HEK293 (cell line): ENCODE results near the gene SLC33A1.

Experiments used
- CTCF ChIA-PET: fragments of 350-600 bp; formaldehyde crosslinking; extraction: SDS; loops from one replicate; lab custom pipeline; 2021; ENCODE audit warnings: antibody characterized with exemption; lab: Yijun Ruan, JAX
- POLR2A ChIA-PET: fragments of 300-600 bp; formaldehyde crosslinking; extraction: SDS; loops from one replicate; lab custom pipeline; 2020; ENCODE audit warnings: antibody characterized with exemption, inconsistent platforms; lab: Yijun Ruan, JAX
- H3K27ac ChIP-seq: fragments of 200-500 bp; sonication (Bioruptor generic); 2 replicates; pipeline ENCODE4 v1.5.1; 2014; ENCODE audit warnings: low read depth, low read length, control low read depth, inconsistent platforms; ENCODE audit errors: extremely low read depth
- H3K36me3 ChIP-seq, 2 experiments: fragments of 200-500 bp in 1 of 2; sonication (Bioruptor generic) in 1 of 2; 1 replicate in 1 of 2; 2 replicates in 1 of 2; pipeline ENCODE4 v1.5.1; 2014 to 2017; ENCODE audit warnings: inconsistent platforms in 2 of 2, low read length in 2 of 2; ENCODE audit not compliant: control insufficient read depth in 2 of 2, insufficient read depth in 1 of 2
- H3K4me1 ChIP-seq: fragments of 200-500 bp; sonication (Bioruptor generic); 2 replicates; pipeline ENCODE4 v1.5.1; 2014; ENCODE audit warnings: mild to moderate bottlenecking, low read length, inconsistent platforms; ENCODE audit not compliant: control insufficient read depth, insufficient read depth
- H3K4me3 ChIP-seq: 2 replicates; pipeline ENCODE4 v1.5.1; 2011; ENCODE audit warnings: low read depth, mild to moderate bottlenecking, control low read depth, low read length, moderate library complexity
- H3K9me3 ChIP-seq: fragments of 200-500 bp; sonication (Bioruptor generic); 2 replicates; pipeline ENCODE4 v1.5.1; 2014; ENCODE audit warnings: low read depth, low read length, inconsistent platforms; ENCODE audit not compliant: control insufficient read depth, insufficient read depth
- GLIS2 ChIP-seq: fragments of 450-650 bp; formaldehyde crosslinking; IDR thresholded peaks from 2 replicates; pipeline ENCODE4 v1.5.1; 2016; ENCODE audit warnings: missing biosample characterization, missing genetic modification characterization
- HIC1 ChIP-seq: fragments of 450-650 bp; formaldehyde crosslinking; IDR thresholded peaks from 2 replicates; pipeline ENCODE4 v1.5.1; 2016; ENCODE audit warnings: missing biosample characterization, missing genetic modification characterization
- KLF17 ChIP-seq: fragments of 450-650 bp; formaldehyde crosslinking; IDR thresholded peaks from 2 replicates; pipeline ENCODE4 v1.5.1; 2016; ENCODE audit warnings: missing biosample characterization, missing genetic modification characterization
- KLF8 ChIP-seq: fragments of 450-650 bp; formaldehyde crosslinking; IDR thresholded peaks from 2 replicates; pipeline ENCODE4 v1.5.1; 2016; ENCODE audit warnings: missing biosample characterization, missing genetic modification characterization
- PRDM1 ChIP-seq: fragments of 450-650 bp; formaldehyde crosslinking; IDR thresholded peaks from 2 replicates; pipeline ENCODE4; 2016; ENCODE audit warnings: missing biosample characterization, missing genetic modification characterization
- REPIN1 ChIP-seq: fragments of 450-650 bp; formaldehyde crosslinking; IDR thresholded peaks from 2 replicates; pipeline ENCODE4 v1.5.1; 2017; ENCODE audit warnings: missing biosample characterization, missing genetic modification characterization, low read depth
- REST ChIP-seq: fragments of 450-650 bp; formaldehyde crosslinking; IDR thresholded peaks from 2 replicates; pipeline ENCODE4 v1.5.1; 2016; ENCODE audit warnings: missing biosample characterization, missing genetic modification characterization
- SCRT1 ChIP-seq: fragments of 450-650 bp; formaldehyde crosslinking; IDR thresholded peaks from 2 replicates; pipeline ENCODE4 v1.5.1; 2016; ENCODE audit warnings: missing biosample characterization, missing genetic modification characterization, borderline replicate concordance
- SP3 ChIP-seq: fragments of 450-650 bp; formaldehyde crosslinking; IDR thresholded peaks from 2 replicates; pipeline ENCODE4 v1.5.1; 2016; ENCODE audit warnings: missing biosample characterization, missing genetic modification characterization
- WT1 ChIP-seq: fragments of 450-650 bp; formaldehyde crosslinking; IDR thresholded peaks from 2 replicates; pipeline ENCODE4 v1.5.1; 2016; ENCODE audit warnings: missing biosample characterization, missing genetic modification characterization
- ZBTB26 ChIP-seq: fragments of 450-650 bp; formaldehyde crosslinking; optimal IDR thresholded peaks from 2 replicates; pipeline ENCODE3; 2016; ENCODE audit warnings: missing biosample characterization, mild to moderate bottlenecking, missing genetic modification characterization
- ZBTB48 ChIP-seq: fragments of 450-650 bp; formaldehyde crosslinking; IDR thresholded peaks from 2 replicates; pipeline ENCODE4 v1.5.1; 2016; ENCODE audit warnings: missing biosample characterization, missing genetic modification characterization
- ZNF16 ChIP-seq: fragments of 450-650 bp; formaldehyde crosslinking; IDR thresholded peaks from 2 replicates; pipeline ENCODE4 v1.5.1; 2016; ENCODE audit warnings: low read depth, missing biosample characterization, missing genetic modification characterization
- ZNF2 ChIP-seq: fragments of 450-650 bp; formaldehyde crosslinking; IDR thresholded peaks from 2 replicates; pipeline ENCODE4 v1.5.1; 2016; ENCODE audit warnings: missing biosample characterization, missing genetic modification characterization
- ZNF214 ChIP-seq: fragments of 450-650 bp; formaldehyde crosslinking; IDR thresholded peaks from 2 replicates; pipeline ENCODE4 v1.5.1; 2017; ENCODE audit warnings: missing biosample characterization, mild to moderate bottlenecking, missing genetic modification characterization, borderline replicate concordance
- ZNF248 ChIP-seq: fragments of 450-650 bp; formaldehyde crosslinking; IDR thresholded peaks from 2 replicates; pipeline ENCODE4 v1.5.1; 2017; ENCODE audit warnings: missing biosample characterization, missing genetic modification characterization
- ZNF335 ChIP-seq: fragments of 450-650 bp; formaldehyde crosslinking; conservative IDR thresholded peaks from 2 replicates; pipeline ENCODE4 v1.5.1; 2016; ENCODE audit warnings: missing biosample characterization, missing genetic modification characterization
- ZNF510 ChIP-seq: fragments of 450-650 bp; formaldehyde crosslinking; IDR thresholded peaks from 2 replicates; pipeline ENCODE4 v1.5.1; 2018; ENCODE audit warnings: mild to moderate bottlenecking, missing genetic modification characterization, missing biosample characterization; ENCODE audit not compliant: insufficient replicate concordance
- ZNF529 ChIP-seq: fragments of 450-650 bp; formaldehyde crosslinking; IDR thresholded peaks from 2 replicates; pipeline ENCODE4 v1.5.1; 2017; ENCODE audit warnings: missing genetic modification characterization, missing biosample characterization; ENCODE audit not compliant: insufficient replicate concordance
- ZNF544 ChIP-seq: fragments of 450-650 bp; formaldehyde crosslinking; IDR thresholded peaks from 2 replicates; pipeline ENCODE4 v1.5.0; 2017; ENCODE audit warnings: missing biosample characterization, missing genetic modification characterization
- ZNF549 ChIP-seq: fragments of 450-650 bp; IDR thresholded peaks from 2 replicates; pipeline ENCODE4 v1.5.1; 2018; ENCODE audit warnings: missing biosample characterization, missing genetic modification characterization, mild to moderate bottlenecking, inconsistent platforms, moderate library complexity
- ZNF600 ChIP-seq: fragments of 450-650 bp; formaldehyde crosslinking; IDR thresholded peaks from 2 replicates; pipeline ENCODE4 v1.5.1; 2016; ENCODE audit warnings: missing biosample characterization, missing genetic modification characterization
- ZNF701 ChIP-seq: fragments of 450-650 bp; formaldehyde crosslinking; IDR thresholded peaks from 2 replicates; pipeline ENCODE4 v1.5.1; 2016; ENCODE audit warnings: missing biosample characterization, missing genetic modification characterization
- ZSCAN18 ChIP-seq: fragments of 450-650 bp; formaldehyde crosslinking; IDR thresholded peaks from 2 replicates; pipeline ENCODE4 v1.5.1; 2016; ENCODE audit warnings: missing biosample characterization, missing genetic modification characterization

The SLC33A1 gene

GRCh38 chr3:155871746-155872158 lies 17.5 kb upstream of the SLC33A1 start:
- POLR2A ChIA-PET, result interaction anchor here (0.7 to 1.6 kb wide), 4 partner anchors 12 to 65 kb away, joined by 3 to 5 read pairs (median 4); partner anchors contain the start of gene SLC33A1
- H3K4me3 ChIP-seq, result peak overlapping the region; percentile 99
- no peaks in the 10 kb centered on the region for H3K36me3 ChIP-seq
- peak overlapping the region; percentile 94 for H3K27ac ChIP-seq
- CTCF ChIA-PET, result interaction anchor here (0.7 kb wide), 1 partner anchor 448 kb away, joined by 4 read pairs; no protein-coding TSS in a partner anchor
- peaks cover 2% of the 10 kb centered on the region; the same call in 1 of the 2 replicates for H3K4me1 ChIP-seq
- peak; percentile 97 for TF ChIP-seq PRDM1 (tag by site-specific recombination)
- TF ChIP-seq ZNF2 (tag by site-specific recombination), result 0 out of 2 replicates have a peak, but pooled peaks have one; percentile 3
- TF ChIP-seq ZNF335 (tag by site-specific recombination), result peak; percentile 55
- peak; percentile 2; the same call in 1 of the 2 replicates for TF ChIP-seq REST (tag by site-specific recombination)
- no peak for TF ChIP-seq ZNF549 (tag by site-specific recombination)
- TF ChIP-seq ZNF510, result peak; percentile 61
- 0 out of 2 replicates have a peak, but pooled peaks have one; percentile 9 for TF ChIP-seq ZNF600
- TF ChIP-seq ZBTB48 (tag by site-specific recombination), result no peak
- TF ChIP-seq, all 188 proteins: peak for 6
- H3K9me3 ChIP-seq, result no peaks in the 10 kb centered on the region

GRCh38 chr3:155870945-155871745 lies 16.9 kb upstream of the SLC33A1 start:
- POLR2A ChIA-PET, result interaction anchor here (0.7 to 1.6 kb wide), 4 partner anchors 13 to 65 kb away, joined by 3 to 5 read pairs (median 4); partner anchors contain the start of gene SLC33A1
- Histone ChIP-seq H3K9me3 (no peaks in the 10 kb centered on the region), H3K4me3 (peak overlapping the region; percentile 99), H3K36me3 (no peaks in the 10 kb centered on the region), H3K27ac (peak overlapping the region; percentile 94), H3K4me1 (no peaks in the 10 kb centered on the region)
- CTCF ChIA-PET, result interaction anchor here (0.7 kb wide), 1 partner anchor 64 kb away, joined by 3 read pairs; no protein-coding TSS in a partner anchor
- TF ChIP-seq ZBTB26 (tag by site-specific recombination) (peak; percentile 68), ZSCAN18 (tag by site-specific recombination) (no peak), REPIN1 (tag by site-specific recombination) (no peak), GLIS2 (tag by site-specific recombination) (peak; percentile 63), KLF8 (peak; percentile 42; the same call in 1 of the 2 replicates), KLF17 (peak; percentile 52; the same call in 1 of the 2 replicates), ZNF214 (tag by site-specific recombination) (no peak), ZNF248 (tag by site-specific recombination) (no peak), ZNF529 (tag by site-specific recombination) (no peak), HIC1 (tag by site-specific recombination) (peak; percentile 58; the same call in 1 of the 2 replicates), ZNF701 (tag by site-specific recombination) (no peak), SCRT1 (tag by site-specific recombination) (no peak), SP3 (tag by site-specific recombination) (peak; percentile 50; the same call in 1 of the 2 replicates), WT1 (no peak), ZNF16 (tag by site-specific recombination) (no peak), ZNF544 (no peak)
